ENCODE measurements around the gene PLB1.

The PLB1 gene

DNA sequence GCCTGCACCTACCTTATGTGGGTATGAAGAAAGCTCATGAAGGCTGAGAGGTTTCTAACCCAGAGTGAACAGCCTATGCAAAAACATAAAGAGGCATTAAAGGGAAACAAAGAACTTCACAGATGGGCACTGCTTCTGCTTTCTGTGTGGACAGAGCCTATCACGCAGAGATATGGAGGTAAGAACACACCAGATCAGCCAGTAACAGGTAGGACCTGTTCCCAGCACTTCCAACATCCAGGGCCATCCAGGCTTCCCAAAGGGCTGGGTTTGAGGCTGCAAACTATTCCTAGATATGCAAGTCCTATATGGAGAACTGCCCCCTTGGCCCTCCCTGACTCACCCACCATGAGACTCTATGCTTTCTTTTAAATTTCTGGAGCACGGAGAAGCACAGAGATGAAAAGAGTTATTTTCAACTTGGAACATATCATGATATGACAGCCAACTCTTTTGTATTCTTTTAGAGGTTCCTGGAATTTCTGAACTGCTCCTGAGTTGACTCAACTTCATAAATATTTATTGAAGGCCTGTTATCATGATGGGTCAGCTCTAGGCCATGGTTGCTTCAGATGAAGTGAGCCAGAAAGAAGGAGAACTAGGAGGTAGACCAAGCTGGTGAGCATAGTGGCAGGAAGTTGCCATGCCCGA is 178.3 kb downstream of the PLB1 start:
- no peak for FAIRE-seq

DNA sequence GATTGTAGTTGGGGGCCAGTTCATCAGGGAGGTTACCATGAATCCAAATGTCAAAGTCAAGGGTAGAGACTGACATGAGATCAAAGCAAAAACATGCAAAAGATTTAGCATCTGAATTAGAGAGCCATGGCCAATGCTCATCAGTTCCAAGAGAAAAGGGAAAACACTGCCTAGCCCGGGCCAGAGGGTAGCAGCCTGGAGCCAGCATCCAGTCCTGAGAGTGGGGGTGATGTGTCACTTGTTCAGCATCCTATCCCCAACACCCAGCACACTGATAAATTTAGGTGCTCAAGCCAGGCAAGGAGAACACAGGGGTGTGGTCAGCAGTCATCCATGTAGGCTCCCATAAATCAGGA is 178.8 kb downstream of the PLB1 start:
- no peak for FAIRE-seq

GRCh38 chr2:28676152-28676835 is 180.4 kb downstream of the PLB1 start:
- FAIRE-seq = no peak

DNA sequence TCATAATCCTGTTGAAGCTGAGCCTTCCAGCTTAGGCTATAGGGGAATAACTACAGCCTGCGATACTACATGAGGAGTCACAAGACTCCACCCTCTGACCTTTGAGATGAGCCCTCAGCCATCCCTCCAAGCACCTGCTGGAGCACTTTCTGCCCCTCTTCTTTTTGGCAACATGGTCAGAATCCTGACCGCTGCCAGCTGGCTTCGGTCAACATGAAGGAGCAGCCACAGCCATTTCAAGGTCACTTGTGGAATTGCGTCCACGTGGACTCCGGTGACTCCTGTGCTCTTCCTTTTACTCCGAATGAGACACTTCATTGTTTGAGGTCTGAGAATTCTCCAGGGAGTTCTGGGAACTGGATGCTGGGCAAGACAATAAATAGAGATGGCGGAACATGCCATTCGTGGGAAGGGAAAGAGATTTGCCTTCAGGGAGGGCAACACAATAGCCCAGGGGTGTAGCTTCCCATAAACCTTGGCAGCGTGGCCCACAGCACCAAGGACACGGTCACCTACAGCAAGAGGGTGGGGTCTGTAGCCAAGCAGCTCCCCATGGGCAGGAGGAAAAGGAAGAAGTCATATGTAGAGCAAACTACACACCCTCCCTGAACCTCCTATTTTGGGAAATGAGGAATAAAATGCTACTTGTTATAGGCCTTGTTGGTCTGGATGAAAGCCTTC is 182.5 kb downstream of the PLB1 start:
- FAIRE-seq = no peak

DNA sequence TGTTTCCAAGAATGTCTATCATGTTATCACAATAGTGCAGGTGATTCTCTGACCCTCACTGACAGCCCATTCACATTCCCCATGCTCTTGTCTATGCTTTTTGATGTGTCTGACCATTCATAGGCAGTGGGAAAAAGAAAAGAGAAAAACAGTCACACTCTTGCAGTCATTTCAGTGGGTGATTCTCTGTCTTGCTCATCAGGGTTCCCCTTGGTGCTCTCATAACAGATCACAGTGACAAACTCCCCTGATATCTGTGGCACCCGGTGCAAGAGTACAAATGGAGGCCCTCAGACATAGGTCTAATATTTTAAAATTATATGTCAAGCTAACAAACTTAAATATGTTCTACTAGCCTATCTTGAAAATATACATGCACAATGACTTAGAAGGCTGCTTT is 183.1 kb downstream of the PLB1 start:
- no peak for FAIRE-seq

GRCh38 chr2:28680657-28681056 is 184.8 kb downstream of the PLB1 start:
- FAIRE-seq = no peak

- no peak for FAIRE-seq
These were observed 185.3 kb downstream of the PLB1 start for GRCh38 chr2:28681158-28681571.

GRCh38 chr2:28681606-28682005 is 185.7 kb downstream of the PLB1 start:
- no peak for FAIRE-seq

DNA sequence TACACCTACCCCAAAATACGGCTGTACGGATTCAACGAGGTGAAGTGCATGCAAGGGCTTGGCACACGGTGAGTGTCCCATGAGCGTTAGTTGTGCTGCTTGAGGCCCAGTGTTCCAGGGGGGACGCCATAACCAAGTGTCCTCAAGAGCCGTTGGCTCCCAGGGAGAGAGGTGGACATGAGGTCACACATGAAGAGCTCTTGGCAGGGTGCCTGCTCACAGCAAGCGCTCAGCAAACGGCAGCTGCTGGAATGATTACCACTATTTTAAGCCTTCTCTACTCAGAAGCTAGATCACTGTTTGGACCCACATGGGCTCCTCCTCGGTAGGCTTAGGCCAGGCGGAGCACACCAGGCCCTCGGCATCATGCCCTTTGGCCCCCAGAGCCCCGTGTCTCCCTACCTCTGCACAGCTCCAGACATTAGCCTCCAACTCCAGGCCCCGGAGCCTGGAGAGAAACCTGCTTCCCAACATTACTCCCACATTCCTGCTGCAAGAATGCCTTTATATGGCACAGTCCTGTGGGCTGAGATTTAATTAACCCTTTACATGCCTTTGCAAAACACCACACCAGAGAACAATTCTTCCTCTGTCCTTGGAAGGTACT is 187.3 kb downstream of the PLB1 start:
- FAIRE-seq = no peak

- no peak for FAIRE-seq
These were observed 188.4 kb downstream of the PLB1 start for GRCh38 chr2:28684142-28684858.

DNA sequence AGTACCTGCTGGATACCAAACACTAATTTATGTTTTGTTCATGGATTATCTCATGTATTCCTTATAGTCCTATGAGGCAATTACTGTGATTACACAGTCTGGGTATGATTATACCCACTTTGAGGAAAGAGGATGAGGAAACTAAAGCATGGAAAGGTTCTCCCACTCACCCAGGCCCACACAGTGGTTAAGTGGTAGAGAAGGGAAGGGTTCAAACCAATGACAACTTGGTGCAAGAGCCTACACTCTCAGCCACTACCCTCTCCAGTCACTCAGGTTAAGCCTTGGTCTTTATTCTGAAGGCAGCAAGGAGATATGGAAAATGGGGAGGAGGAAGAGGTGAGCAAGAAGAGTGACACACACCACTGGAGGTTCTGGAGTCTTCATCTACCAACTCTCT is 191.3 kb downstream of the PLB1 start:
- no peak for FAIRE-seq

- no peak for FAIRE-seq
These were observed 192.0 kb downstream of the PLB1 start for GRCh38 chr2:28687640-28688385.

DNA sequence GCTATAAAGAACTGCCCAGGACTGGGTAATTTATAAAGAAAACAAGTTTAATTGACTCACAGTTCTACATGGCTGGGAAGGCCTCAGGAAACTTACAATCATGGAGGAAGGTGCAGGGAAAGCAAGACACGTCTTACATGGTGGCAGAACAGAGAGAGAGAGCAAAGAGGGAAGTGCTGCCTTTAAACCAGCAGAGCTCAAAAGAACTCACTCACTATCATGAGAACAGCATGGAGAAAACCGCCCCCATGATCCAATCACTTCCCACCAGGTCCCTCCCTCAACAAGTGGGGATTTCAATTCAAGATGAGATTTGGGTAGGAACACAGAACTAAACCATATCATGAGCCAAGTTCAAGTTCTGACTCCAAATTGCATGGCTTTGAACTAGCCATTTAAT is 193.0 kb downstream of the PLB1 start:
- FAIRE-seq = no peak

- no peak for FAIRE-seq
These were observed 193.9 kb downstream of the PLB1 start for GRCh38 chr2:28689771-28690170.

GRCh38 chr2:28692411-28692810 is 196.6 kb downstream of the PLB1 start:
- no peak for FAIRE-seq

DNA sequence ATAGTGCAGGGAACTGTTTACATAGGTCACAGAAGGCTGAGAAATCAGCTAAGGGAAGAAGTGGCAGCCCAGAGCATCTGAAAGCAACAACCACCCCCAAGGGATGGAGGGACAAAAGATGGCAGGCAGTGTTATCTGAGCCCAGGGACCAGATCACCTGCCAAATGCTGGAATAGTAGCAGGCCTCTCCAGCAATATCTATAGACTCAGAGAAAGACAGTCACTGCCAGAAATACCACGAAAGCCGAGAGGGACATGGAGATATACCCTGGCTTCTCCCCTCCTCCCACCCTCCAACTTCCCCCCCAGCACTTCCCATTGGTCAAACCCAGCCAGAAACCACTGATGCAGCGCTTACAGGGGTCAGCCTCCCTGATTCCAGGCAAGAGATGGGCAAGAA is 197.4 kb downstream of the PLB1 start:
- no peak for FAIRE-seq
